A549 (cell line): ENCODE measurements around the gene ACER2. TPM values are rescaled to one million over a fixed set of nuclear protein-coding genes. Genes with fewer than 3 reads are reported as not detected.

Experiments
- ATAC-seq, 2 experiments: fragments of 200-7000 bp in 1 of 2; fragments of >200 bp in 1 of 2; cut with Nextera tagmentation in 1 of 2; cut with Tn5 transposase in 1 of 2; 3 replicates each; pipeline versions ENCODE4 v1.8.0 to v1.9.1; 2018 to 2020; ENCODE audit warnings: mild to moderate bottlenecking in 1 of 2, moderate library complexity in 1 of 2
- CTCF ChIA-PET: fragments of 300-600 bp; sonication (Branson Sonifier 250); formaldehyde crosslinking; extraction: SDS; loops from one replicate; lab custom pipeline; 2021; ENCODE audit warnings: antibody characterized with exemption, inconsistent platforms; lab: Yijun Ruan, JAX
- POLR2A ChIA-PET: fragments of 350-600 bp; formaldehyde crosslinking; extraction: SDS; loops from one replicate; lab custom pipeline; 2021; ENCODE audit warnings: antibody characterized with exemption, inconsistent platforms; lab: Yijun Ruan, JAX
- DNase-seq, 2 experiments: peaks; one replicate each; pipeline versions ENCODE4 v3.0.0 to v3.0.0-alpha.2; 2011 to 2016; ENCODE audit warnings: low read depth in 1 of 2, low spot score in 1 of 2
- FAIRE-seq: peaks from 2 replicates; lab custom pipeline; 2011; peaks lifted over from hg19 to GRCh38; lab: Jason Lieb, UNC
- H3K27ac ChIP-seq, 2 experiments: fragments of >200 bp; sonication (Bioruptor Twin); formaldehyde crosslinking; 3 replicates each; pipeline ENCODE4 v1.5.1; 2016 to 2017
- H3K4me1 ChIP-seq: fragments of >200 bp; sonication (Bioruptor Twin); formaldehyde crosslinking; 3 replicates; pipeline ENCODE4 v1.6.1; 2016
- H3K4me2 ChIP-seq: fragments of >200 bp; sonication (Bioruptor Twin); formaldehyde crosslinking; 3 replicates; pipeline ENCODE4 v1.6.1; 2016
- H3K4me3 ChIP-seq: fragments of >200 bp; sonication (Bioruptor Twin); formaldehyde crosslinking; 3 replicates; pipeline ENCODE4 v1.5.1; 2016
- H3K9me3 ChIP-seq: fragments of >200 bp; sonication (Bioruptor Twin); formaldehyde crosslinking; 3 replicates; pipeline ENCODE4 v1.6.1; 2016
- ATOH8 ChIP-seq: fragments of 250-450 bp; sonication (Bioruptor Pico); IDR thresholded peaks from 2 replicates; pipeline ENCODE4 v1.5.0; 2020; ENCODE audit warnings: low read depth, mild to moderate bottlenecking, moderate library complexity
- BCL3 ChIP-seq: fragments of >200 bp; sonication (Bioruptor Twin); formaldehyde crosslinking; IDR thresholded peaks from 3 replicates; pipeline ENCODE4 v1.6.1; 2016
- BHLHE40 ChIP-seq: IDR thresholded peaks from 2 replicates; pipeline ENCODE4 v1.6.1; 2012; ENCODE audit warnings: low read depth, low read length, inconsistent platforms
- CBX2 ChIP-seq: fragments of 200-600 bp; sonication (generic); IDR thresholded peaks from 2 replicates; pipeline ENCODE4 v1.6.1; 2016; ENCODE audit warnings: low read depth, mild to moderate bottlenecking, borderline replicate concordance
- CBX8 ChIP-seq: fragments of 200-600 bp; sonication (generic); IDR thresholded peaks from 2 replicates; pipeline ENCODE4 v1.6.1; 2016
- CEBPB ChIP-seq, 2 experiments: fragments of >200 bp in 1 of 2; sonication (Bioruptor Twin) in 1 of 2; formaldehyde crosslinking in 1 of 2; IDR thresholded peaks; 2 replicates each; pipeline ENCODE4 v1.6.1; 2012 to 2016
- CHD2 ChIP-seq: fragments of 150-350 bp; IDR thresholded peaks from 2 replicates; pipeline ENCODE4 v1.6.1; 2014; ENCODE audit warnings: low read length; ENCODE audit not compliant: partially characterized antibody
- CHD4 ChIP-seq: fragments of 200-600 bp; sonication (generic); IDR thresholded peaks from 2 replicates; pipeline ENCODE4 v1.6.1; 2016; ENCODE audit warnings: antibody characterized with exemption, mild to moderate bottlenecking, borderline replicate concordance
- CTCF ChIP-seq: fragments of >200 bp; sonication (Bioruptor Twin); formaldehyde crosslinking; IDR thresholded peaks from 3 replicates; pipeline ENCODE4 v1.5.1; 2016
- E2F6 ChIP-seq: IDR thresholded peaks from 2 replicates; pipeline ENCODE4 v1.6.1; 2012; ENCODE audit warnings: low read depth, borderline replicate concordance
- FOSL2 ChIP-seq, 2 experiments: fragments of 450-650 bp in 1 of 2; fragments of >200 bp in 1 of 2; sonication (Bioruptor Twin) in 1 of 2; formaldehyde crosslinking; IDR thresholded peaks; 2 replicates each; pipeline versions ENCODE4 v1.5.0 to v1.6.1; 2016 to 2020; ENCODE audit warnings: mild to moderate bottlenecking in 1 of 2, moderate library complexity in 1 of 2
- GATA3 ChIP-seq: IDR thresholded peaks from 2 replicates; pipeline ENCODE4 v1.6.1; 2012; ENCODE audit warnings: borderline replicate concordance
- HEYL ChIP-seq: fragments of 250-450 bp; sonication (Bioruptor Pico); IDR thresholded peaks from 2 replicates; pipeline ENCODE4 v1.8.0; 2021; ENCODE audit warnings: mild to moderate bottlenecking, moderate library complexity
- JUN ChIP-seq, 2 experiments: fragments of >200 bp; sonication (Bioruptor Twin); formaldehyde crosslinking; IDR thresholded peaks; 2 replicates in 1 of 2; 3 replicates in 1 of 2; pipeline ENCODE4 v1.6.1; 2016 to 2017
- KDM5A ChIP-seq: fragments of 200-600 bp; sonication (generic); IDR thresholded peaks from 2 replicates; pipeline ENCODE4 v1.6.1; 2016; ENCODE audit warnings: antibody characterized with exemption, mild to moderate bottlenecking
- MYC ChIP-seq: IDR thresholded peaks from 2 replicates; pipeline ENCODE4 v1.6.1; 2012; ENCODE audit warnings: mild to moderate bottlenecking, inconsistent platforms, low read length, improper control_type of control experiment, borderline replicate concordance
- RCOR1 ChIP-seq: fragments of 150-350 bp; IDR thresholded peaks from 2 replicates; pipeline ENCODE4 v1.6.1; 2014; ENCODE audit warnings: antibody characterized with exemption, low read length, low read depth
- REST ChIP-seq: fragments of 200-600 bp; sonication (generic); IDR thresholded peaks from 2 replicates; pipeline ENCODE4 v1.6.1; 2016; ENCODE audit warnings: antibody characterized with exemption, mild to moderate bottlenecking, moderate library complexity
- USF2 ChIP-seq: fragments of 450-650 bp; IDR thresholded peaks from 2 replicates; pipeline ENCODE4 v1.6.1; 2014; ENCODE audit warnings: antibody characterized with exemption
- ZC3H11A ChIP-seq: fragments of 450-650 bp; IDR thresholded peaks from 2 replicates; pipeline ENCODE4 v1.6.1; 2014; ENCODE audit warnings: antibody characterized with exemption, mild to moderate bottlenecking
- WGBS: methylation state at CpG from one replicate; pipeline ENCODE4 v1.1.6; 2017; ENCODE audit errors: missing lambda C conversion rate; 5-methylcytosine and 5-hydroxymethylcytosine counted together
- polyA plus RNA-seq, 4 experiments: library from polyadenylated mRNA; depleted of rRNA in 3 of 4; stranded (reverse); fragments of >200 nt; fragmentation: RNase III in 1 of 4; extraction: RNeasy Plus Mini Kit Qiagen cat#74134 plus additional on column Dnase treatment in 1 of 4; gene quantifications; 2 replicates in 3 of 4; 3 replicates in 1 of 4; pipeline ENCODE4 v1.2.3, GENCODE V29; 2011 to 2017

ACER2 gene
- polyA plus RNA-seq, 2 of the 4 experiments (the other 2 are of a cell fraction) = 1.1 to 3.7 TPM

- no peak for TF ChIP-seq REST
- no peak for TF ChIP-seq ZC3H11A
- no peak for TF ChIP-seq BHLHE40
- no peak for TF ChIP-seq E2F6
- no peak for TF ChIP-seq JUN (IDR thresholded peaks at IDR 0.05)
- TF ChIP-seq CHD2 = no peak
Measured at GRCh38 chr9:19485193-19485592, 76.4 kb downstream of the ACER2 start (continued).

- CTCF ChIA-PET = interaction anchor here (6.3 kb wide), 1 partner anchor 22 kb away, joined by 28 read pairs; no protein-coding TSS in a partner anchor
Measured at GRCh38 chr9:19486803-19487202, 78.0 kb downstream of the ACER2 start.

More at GRCh38 chr9:19486803-19487202, 78.0 kb downstream of the ACER2 start:
- H3K9me3 ChIP-seq = no peaks in the 10 kb centered on the region
- no peaks in the 10 kb centered on the region for H3K4me1 ChIP-seq
- H3K4me3 ChIP-seq = no peak overlapping the region
- POLR2A ChIA-PET = no interaction called here
- no peak for FAIRE-seq
- TF ChIP-seq CEBPB (IDR thresholded peaks at IDR 0.05) (0 out of 4 replicates have a peak, but pooled peaks of 1 of the 2 experiments have one; percentile 16), CHD2 (no peak), ATOH8 (CRISPR knock-in tag) (no peak), BHLHE40 (no peak), GATA3 (peak; percentile 18; the same call in 1 of the 2 replicates), CBX2 (no peak), HEYL (no peak), FOSL2 (IDR thresholded peaks at IDR 0.05) (no peak), FOSL2 (CRISPR knock-in tag; IDR thresholded peaks at IDR 0.05) (peak; percentile 29; the same call in 1 of the 2 replicates), USF2 (no peak), BCL3 (no peak), RCOR1 (no peak), CHD4 (no peak), CTCF (no peak), KDM5A (no peak), CBX8 (no peak), MYC (no peak)
- TF ChIP-seq, all 56 proteins: peak for 3
- Histone ChIP-seq H3K4me2 (no peak overlapping the region), H3K27ac (no peak overlapping the region)
- no peak for DNase-seq
- ATAC-seq = no peak
- WGBS = 49% methylated on average over 3 of the region's 3 CpGs
